HG03432 (cell line): ENCODE results near the gene SORBS2.
"Not testable (repeated sequence)": the region's sequence is repeated elsewhere in the genome, so short reads cannot be mapped to it uniquely, and the experiment has no call there.

Source experiments
- ATAC-seq: cut with Tn5 transposase; IDR thresholded peaks from one replicate; pipeline ENCODE4 v1.9.1; 2021; ENCODE audit warnings: mild to moderate bottlenecking, moderate library complexity; ENCODE audit not compliant: unreplicated experiment

Gene SORBS2

GRCh38 chr4:185717377-185717741 lies 94.6 kb downstream of the SORBS2 start:
- ATAC-seq, result no peak

- ATAC-seq, result no peak
Measured at GRCh38 chr4:185716577-185717376, 95.2 kb downstream of the SORBS2 start.

- ATAC-seq, result no peak
Measured at GRCh38 chr4:185716141-185716551, 95.8 kb downstream of the SORBS2 start.

GRCh38 chr4:185714524-185714923 lies 97.5 kb downstream of the SORBS2 start:
- ATAC-seq, result not testable (repeated sequence)

GRCh38 chr4:185713731-185714130 lies 98.3 kb downstream of the SORBS2 start:
- ATAC-seq, result no peak

GRCh38 chr4:185713272-185713671 lies 98.7 kb downstream of the SORBS2 start:
- no peak for ATAC-seq

- ATAC-seq, result no peak
Measured at GRCh38 chr4:185712350-185713024, 99.5 kb downstream of the SORBS2 start.

- no peak for ATAC-seq
Measured at GRCh38 chr4:185711726-185712125, 100.3 kb downstream of the SORBS2 start.

GRCh38 chr4:185710487-185710995 lies 101.5 kb downstream of the SORBS2 start:
- no peak for ATAC-seq

- ATAC-seq, result no peak
Measured at GRCh38 chr4:185709802-185710486, 102.0 kb downstream of the SORBS2 start.

- ATAC-seq, result no peak
Measured at GRCh38 chr4:185708348-185708747, 103.6 kb downstream of the SORBS2 start.

- peak; percentile 71 for ATAC-seq
Measured at GRCh38 chr4:185707622-185708021, 104.4 kb downstream of the SORBS2 start.

- ATAC-seq, result no peak
Measured at GRCh38 chr4:185702147-185702663, 109.8 kb downstream of the SORBS2 start.

GRCh38 chr4:185700630-185701029 lies 111.4 kb downstream of the SORBS2 start:
- no peak for ATAC-seq

GRCh38 chr4:185700048-185700447 lies 111.9 kb downstream of the SORBS2 start:
- no peak for ATAC-seq

GRCh38 chr4:185697488-185697887 lies 114.5 kb downstream of the SORBS2 start:
- ATAC-seq, result no peak

GRCh38 chr4:185695743-185696142 lies 116.3 kb downstream of the SORBS2 start:
- ATAC-seq, result no peak

- no peak for ATAC-seq
Measured at GRCh38 chr4:185693548-185694215, 118.3 kb downstream of the SORBS2 start.

GRCh38 chr4:185689407-185689806 lies 122.6 kb downstream of the SORBS2 start:
- ATAC-seq, result no peak

- ATAC-seq, result no peak
Measured at GRCh38 chr4:185685804-185686203, 126.2 kb downstream of the SORBS2 start.

GRCh38 chr4:185683896-185684295 lies 128.1 kb downstream of the SORBS2 start:
- ATAC-seq, result no peak
